HCT116 (cell line): ENCODE measurements around the gene DDX1. TPM values are rescaled to one million over a fixed set of nuclear protein-coding genes. Genes with fewer than 3 reads are reported as not detected.

Experiments
- ATAC-seq: fragments of 200-7000 bp; cut with Tn5 transposase; 2 replicates; pipeline ENCODE4 v1.9.1; 2020; ENCODE audit warnings: mild to moderate bottlenecking, moderate library complexity
- BruUV-seq: library from RNA; stranded (reverse); fragments of 400-500 nt; replicated peaks from 2 replicates; lab custom pipeline; 2021; lab: Mats Ljungman, UMichigan
- CTCF ChIA-PET: fragments of 300-600 bp; sonication (Branson Sonifier 250); formaldehyde crosslinking; loops from one replicate; lab custom pipeline; 2021; ENCODE audit warnings: antibody characterized with exemption; lab: Charles Lee
- POLR2A ChIA-PET: fragments of 300-600, 350-600 bp; sonication (Branson Sonifier 250); formaldehyde crosslinking; loops from one replicate; lab custom pipeline; 2021; ENCODE audit warnings: antibody characterized with exemption; lab: Charles Lee
- RAD21 ChIA-PET, 2 experiments: fragments of 300-600 bp; sonication (Branson Sonifier 250); formaldehyde crosslinking; loops; one replicate each; lab custom pipeline; 2023; ENCODE audit warnings: low total read pairs in 2 of 2; ENCODE audit not compliant: uncharacterized antibody in 2 of 2, unreplicated experiment in 2 of 2, low non-redundant PET in 1 of 2; lab: Charles Lee
- DNase-seq: peaks from one replicate; pipeline ENCODE4 v3.0.0-alpha.2; 2010; ENCODE audit warnings: low read depth, low spot score
- H2AFZ ChIP-seq: fragments of 200-600 bp; shearing (Covaris generic), sonication (generic); 2 replicates; pipeline ENCODE4 v1.6.1; 2017; ENCODE audit warnings: low read depth, mixed run types, mixed read lengths, antibody characterized with exemption, low read length; ENCODE audit not compliant: poor library complexity, severe bottlenecking
- H3K27ac ChIP-seq: 2 replicates; pipeline ENCODE4 v1.5.1; 2012; ENCODE audit warnings: low read depth, low read length
- H3K27me3 ChIP-seq: fragments of 200-600 bp; sonication (generic); 2 replicates; pipeline ENCODE4 v1.6.1; 2016; ENCODE audit warnings: mixed run types, low read length, mixed read lengths; ENCODE audit not compliant: insufficient read depth
- H3K36me3 ChIP-seq, 2 experiments: fragments of 200-500 bp in 1 of 2; fragments of 200-600 bp in 1 of 2; sonication (Bioruptor generic) in 1 of 2; sonication (generic) in 1 of 2; 2 replicates each; pipeline versions ENCODE4 v1.5.1 to v1.6.1; 2014 to 2016; ENCODE audit warnings: low read length in 2 of 2, inconsistent platforms in 1 of 2, mixed read lengths in 1 of 2, mixed run types in 1 of 2; ENCODE audit not compliant: insufficient read depth in 2 of 2, control insufficient read depth in 1 of 2
- H3K4me1 ChIP-seq, 2 experiments: fragments of 200-600 bp in 1 of 2; sonication (generic) in 1 of 2; 2 replicates each; pipeline versions ENCODE4 v1.5.1 to v1.6.1; 2012 to 2017; ENCODE audit warnings: low read length in 2 of 2, inconsistent platforms in 1 of 2, mild to moderate bottlenecking in 1 of 2, mixed read lengths in 1 of 2, mixed run types in 1 of 2, moderate library complexity in 1 of 2; ENCODE audit not compliant: insufficient read depth in 2 of 2, control insufficient read depth in 1 of 2
- H3K4me2 ChIP-seq: fragments of 200-600 bp; sonication (generic); 2 replicates; pipeline ENCODE4 v1.6.1; 2017; ENCODE audit warnings: mixed run types, low read length, mixed read lengths
- H3K4me3 ChIP-seq, 2 experiments: fragments of 200-600 bp in 1 of 2; sonication (generic) in 1 of 2; replicated peaks in 1 of 2; 2 replicates each; pipeline ENCODE4 v1.5.1; 2011 to 2016; ENCODE audit warnings: low read length in 2 of 2, control low read depth in 1 of 2, low read depth in 1 of 2, mild to moderate bottlenecking in 1 of 2, mixed read lengths in 1 of 2, mixed run types in 1 of 2
- H3K79me2 ChIP-seq: fragments of 200-600 bp; sonication (generic); 2 replicates; pipeline ENCODE4 v1.6.1; 2017; ENCODE audit warnings: mild to moderate bottlenecking, mixed run types, low read length, moderate library complexity, mixed read lengths; ENCODE audit not compliant: insufficient read depth
- H3K9ac ChIP-seq: fragments of 200-600 bp; sonication (generic); 2 replicates; pipeline ENCODE4 v1.6.1; 2016; ENCODE audit warnings: low read length, mixed read lengths
- H3K9me2 ChIP-seq: fragments of 200-600 bp; sonication (generic), shearing (Covaris generic); 2 replicates; pipeline ENCODE4 v1.6.1; 2017; ENCODE audit warnings: mixed run types, mild to moderate bottlenecking, moderate library complexity; ENCODE audit not compliant: insufficient read depth
- H3K9me3 ChIP-seq, 2 experiments: fragments of 200-500 bp in 1 of 2; fragments of 200-600 bp in 1 of 2; sonication (Bioruptor generic) in 1 of 2; sonication (generic) in 1 of 2; 2 replicates each; pipeline ENCODE4 v1.6.1; 2014 to 2017; ENCODE audit warnings: low read length in 2 of 2, mixed read lengths in 2 of 2, inconsistent platforms in 1 of 2, low read depth in 1 of 2, mild to moderate bottlenecking in 1 of 2, mixed run types in 1 of 2, moderate library complexity in 1 of 2; ENCODE audit not compliant: control insufficient read depth in 1 of 2, insufficient read depth in 1 of 2
- H4K20me1 ChIP-seq: fragments of 200-600 bp; sonication (generic), shearing (Covaris generic); 2 replicates; pipeline ENCODE4 v1.6.1; 2017; ENCODE audit warnings: mixed run types, mild to moderate bottlenecking, moderate library complexity; ENCODE audit not compliant: insufficient read depth
- CEBPB ChIP-seq: IDR thresholded peaks from 2 replicates; pipeline ENCODE4 v1.6.1; 2012; ENCODE audit warnings: low read depth
- CTCF ChIP-seq, 3 experiments: fragments of 200-600 bp in 1 of 3; sonication (generic) in 1 of 3; IDR thresholded peaks in 2 of 3; conservative IDR thresholded peaks in 1 of 3; 2 replicates each; pipeline ENCODE4 v1.5.1; 2012 to 2017; ENCODE audit warnings: low read depth in 2 of 3, low read length in 2 of 3, antibody characterized with exemption in 1 of 3, borderline replicate concordance in 1 of 3, control low read depth in 1 of 3, mild to moderate bottlenecking in 1 of 3, mixed read lengths in 1 of 3, mixed run types in 1 of 3, moderate library complexity in 1 of 3; ENCODE audit not compliant: insufficient read depth in 1 of 3
- ELF1 ChIP-seq: IDR thresholded peaks from 2 replicates; pipeline ENCODE4 v1.6.1; 2012; ENCODE audit warnings: low read depth, borderline replicate concordance
- EZH2phosphoT487 ChIP-seq: fragments of 200-600 bp; IDR thresholded peaks from 2 replicates; pipeline ENCODE4 v1.6.1; 2018; ENCODE audit warnings: antibody characterized with exemption, borderline replicate concordance
- FOSL1 ChIP-seq: IDR thresholded peaks from 2 replicates; pipeline ENCODE4 v1.6.1; 2012; ENCODE audit warnings: low read depth
- JUND ChIP-seq: IDR thresholded peaks from 2 replicates; pipeline ENCODE4 v1.6.1; 2012
- MAX ChIP-seq: IDR thresholded peaks from 2 replicates; pipeline ENCODE4 v1.6.1; 2012
- POLR2A ChIP-seq: IDR thresholded peaks from 2 replicates; pipeline ENCODE4 v1.7.0; 2011; ENCODE audit warnings: borderline replicate concordance; ENCODE audit not compliant: insufficient read depth, insufficient read length; ENCODE audit errors: extremely low read depth
- SIN3A ChIP-seq: IDR thresholded peaks from 2 replicates; pipeline ENCODE4 v1.6.1; 2012; ENCODE audit warnings: low read depth
- SRF ChIP-seq: IDR thresholded peaks from 2 replicates; pipeline ENCODE4 v1.6.1; 2012; ENCODE audit warnings: low read depth
- TCF7L2 ChIP-seq: IDR thresholded peaks from 2 replicates; pipeline ENCODE4 v1.7.0; 2011; ENCODE audit warnings: borderline replicate concordance, inconsistent platforms; ENCODE audit not compliant: insufficient read depth, insufficient read length; ENCODE audit errors: extremely low read depth
- YY1 ChIP-seq: IDR thresholded peaks from 2 replicates; pipeline ENCODE4 v1.6.1; 2011; ENCODE audit warnings: low read length, low read depth, moderate library complexity, mild to moderate bottlenecking; ENCODE audit not compliant: insufficient replicate concordance; ENCODE audit errors: extremely low read depth
- ZBTB33 ChIP-seq: IDR thresholded peaks from 2 replicates; pipeline ENCODE4 v1.6.1; 2011; ENCODE audit warnings: mild to moderate bottlenecking, low read length, moderate library complexity; ENCODE audit not compliant: insufficient replicate concordance; ENCODE audit errors: extremely low read depth
- ZNF274 ChIP-seq: fragments of 200-500 bp; sonication (Bioruptor generic); IDR thresholded peaks from 2 replicates; pipeline ENCODE4 v1.6.1; 2014; ENCODE audit warnings: mild to moderate bottlenecking, low read depth, low read length, inconsistent platforms
- intact Hi-C: fragments of 100-400 bp; cut with micrococcal nuclease; formaldehyde crosslinking; loops from 2 replicates; pipeline ENCODE4 v1.10.0; 2022
- total RNA-seq: library from RNA; stranded (reverse); gene quantifications from one replicate; pipeline ENCODE4 v1.2.1, GENCODE V29; 2021; ENCODE audit not compliant: unreplicated experiment

Gene DDX1
- total RNA-seq, 1 experiment from 2014 or later, result 117 TPM

GRCh38 chr2:15671842-15672815 is 80.5 kb downstream of the DDX1 start:
- ATAC-seq (no peak), DNase-seq (no peak)
- no peak overlapping the region for H3K9ac ChIP-seq
- ChIA-PET CTCF (no interaction called here), POLR2A (no interaction called here), RAD21 (no interaction called here)
- no peak overlapping the region for H2AFZ ChIP-seq
- no peak overlapping the region for H3K4me3 ChIP-seq
- peaks cover 0 to 24% of the 10 kb centered on the region in 2 experiments; a peak in 1 of 4 replicates for H3K4me1 ChIP-seq
- no peak overlapping the region for H3K4me2 ChIP-seq
- H4K20me1 ChIP-seq, result no peaks in the 10 kb centered on the region
- H3K36me3 ChIP-seq, result no peaks in the 10 kb centered on the region
- H3K79me2 ChIP-seq, result no peaks in the 10 kb centered on the region
- TF ChIP-seq YY1, result no peak
- TF ChIP-seq POLR2A, result no peak
- no peak for TF ChIP-seq JUND
- TF ChIP-seq ZNF274, result no peak
- TF ChIP-seq SRF, result no peak
- TF ChIP-seq MAX, result no peak
- TF ChIP-seq EZH2phosphoT487, result no peak
- no peak for TF ChIP-seq SIN3A
- no peak for TF ChIP-seq ZBTB33
- no peak for TF ChIP-seq ELF1
- TF ChIP-seq TCF7L2, result no peak
- no peak for TF ChIP-seq CTCF (IDR thresholded peaks at IDR 0.05 in 2 of 3, conservative IDR thresholded peaks at IDR 0.05 in 1 of 3; ENCODE audit: borderline replicate concordance in 1 of 3, insufficient read depth in 1 of 3, low read depth in 2 of 3, low read length in 2 of 3)
- no peak for TF ChIP-seq CEBPB
- TF ChIP-seq FOSL1, result no peak
- H3K27ac ChIP-seq, result no peak overlapping the region
- H3K9me3 ChIP-seq, result no peaks in the 10 kb centered on the region
- H3K27me3 ChIP-seq, result peaks cover 17% of the 10 kb centered on the region
- no TSS peak for BruUV-seq
- intact Hi-C loops, result no loop called here
- no peaks in the 10 kb centered on the region for H3K9me2 ChIP-seq
